ENCODE measurements around the gene SBSN. TPM values are rescaled to one million over a fixed set of nuclear protein-coding genes. Genes with fewer than 3 reads are reported as not detected.

Gene SBSN
- total RNA-seq, 2 donors from 2014 or later = not detected

- no peak overlapping the region for H3K27ac Mint-ChIP-seq
Measured at GRCh38 chr19:35514282-35514809, 13.8 kb downstream of the SBSN start.

GRCh38 chr19:35513628-35514281 is 14.4 kb downstream of the SBSN start, which contains the start of gene DMKN:
TSS of gene DMKN (minus strand) at chr19:35513649. CDS start at chr19:35513475, 174 bp downstream.
- peaks cover 41% of the 10 kb centered on the region for H3K27me3 Mint-ChIP-seq
- no peak within 1 kb of the TSS for H3K27ac Mint-ChIP-seq
- DNase-seq (no peak), ATAC-seq (no peak)
- peaks cover 2% of the 10 kb centered on the region for H3K36me3 Mint-ChIP-seq (ENCODE audit: low read depth)
- no peak within 1 kb of the TSS for H3K4me3 Mint-ChIP-seq
- peaks cover 12% of the 10 kb centered on the region for H3K4me1 Mint-ChIP-seq
- no peaks in the 10 kb centered on the region for H3K9me3 ChIP-seq (ENCODE audit: control insufficient read depth, low read length, poor library complexity, severe bottlenecking)

More at GRCh38 chr19:35514282-35514809, 13.8 kb downstream of the SBSN start:
- Mint-ChIP-seq H3K4me1 (peaks cover 11% of the 10 kb centered on the region), H3K4me3 (no peak overlapping the region), H3K36me3 (ENCODE audit: low read depth) (peaks cover 2% of the 10 kb centered on the region), H3K27me3 (peaks cover 44% of the 10 kb centered on the region)
- DNase-seq = no peak
- ATAC-seq = no peak
- H3K9me3 ChIP-seq (ENCODE audit: control insufficient read depth, low read length, poor library complexity, severe bottlenecking) = no peaks in the 10 kb centered on the region

- Mint-ChIP-seq H3K27me3 (peaks cover 43% of the 10 kb centered on the region), H3K4me1 (peaks cover 12% of the 10 kb centered on the region), H3K36me3 (ENCODE audit: low read depth) (peaks cover 2% of the 10 kb centered on the region), H3K27ac (no peak overlapping the region), H3K4me3 (no peak overlapping the region)
- DNase-seq (no peak), ATAC-seq (no peak)
- no peaks in the 10 kb centered on the region for H3K9me3 ChIP-seq (ENCODE audit: control insufficient read depth, low read length, poor library complexity, severe bottlenecking)
Measured at GRCh38 chr19:35512831-35513627, 15.1 kb downstream of the SBSN start.

- no peaks in the 10 kb centered on the region for H3K9me3 ChIP-seq (ENCODE audit: control insufficient read depth, low read length, poor library complexity, severe bottlenecking)
- ATAC-seq (no peak), DNase-seq (no peak)
- H3K4me3 Mint-ChIP-seq = peak overlapping the region; percentile 59
- no peaks in the 10 kb centered on the region for H3K36me3 Mint-ChIP-seq (ENCODE audit: low read depth)
- peaks cover 12% of the 10 kb centered on the region for H3K4me1 Mint-ChIP-seq
- H3K27me3 Mint-ChIP-seq = peaks cover 44% of the 10 kb centered on the region
- no peak overlapping the region for H3K27ac Mint-ChIP-seq
Measured at GRCh38 chr19:35511337-35511736, 16.8 kb downstream of the SBSN start.

GRCh38 chr19:35510626-35510964 is 17.5 kb downstream of the SBSN start:
- Mint-ChIP-seq H3K27ac (peak overlapping the region; percentile 80), H3K27me3 (peaks cover 48% of the 10 kb centered on the region), H3K36me3 (ENCODE audit: low read depth) (no peaks in the 10 kb centered on the region), H3K4me3 (peak overlapping the region; percentile 78), H3K4me1 (peaks cover 14% of the 10 kb centered on the region)
- no peaks in the 10 kb centered on the region for H3K9me3 ChIP-seq (ENCODE audit: control insufficient read depth, low read length, poor library complexity, severe bottlenecking)
- ATAC-seq = no peak
- DNase-seq = no peak

GRCh38 chr19:35509861-35510625 is 18.1 kb downstream of the SBSN start:
- no peaks in the 10 kb centered on the region for H3K9me3 ChIP-seq (ENCODE audit: control insufficient read depth, low read length, poor library complexity, severe bottlenecking)
- Mint-ChIP-seq H3K27ac (peak overlapping the region; percentile 80), H3K4me1 (peaks cover 14% of the 10 kb centered on the region), H3K4me3 (peak overlapping the region; percentile 78), H3K36me3 (ENCODE audit: low read depth) (no peaks in the 10 kb centered on the region), H3K27me3 (peaks cover 50% of the 10 kb centered on the region)
- DNase-seq (peak; percentile 53 to 70 (median 63)), ATAC-seq (peak; percentile 80)

GRCh38 chr19:35509018-35509652 is 19.0 kb downstream of the SBSN start:
- DNase-seq (no peak), ATAC-seq (peak; percentile 72)
- H3K9me3 ChIP-seq (ENCODE audit: control insufficient read depth, low read length, poor library complexity, severe bottlenecking) = no peaks in the 10 kb centered on the region
- H3K27ac Mint-ChIP-seq = peak overlapping the region; percentile 80
- H3K4me1 Mint-ChIP-seq = peaks cover 11% of the 10 kb centered on the region
- no peaks in the 10 kb centered on the region for H3K36me3 Mint-ChIP-seq (ENCODE audit: low read depth)
- peak overlapping the region; percentile 78 for H3K4me3 Mint-ChIP-seq
- H3K27me3 Mint-ChIP-seq = peaks cover 50% of the 10 kb centered on the region

- Mint-ChIP-seq H3K27me3 (peaks cover 43% of the 10 kb centered on the region), H3K36me3 (ENCODE audit: low read depth) (no peaks in the 10 kb centered on the region), H3K27ac (no peak overlapping the region), H3K4me1 (peaks cover 13% of the 10 kb centered on the region), H3K4me3 (no peak overlapping the region)
- no peaks in the 10 kb centered on the region for H3K9me3 ChIP-seq (ENCODE audit: control insufficient read depth, low read length, poor library complexity, severe bottlenecking)
- DNase-seq (no peak), ATAC-seq (no peak)
Measured at GRCh38 chr19:35508129-35508528, 20.0 kb downstream of the SBSN start.

GRCh38 chr19:35507561-35507960 is 20.6 kb downstream of the SBSN start:
- no peaks in the 10 kb centered on the region for H3K9me3 ChIP-seq (ENCODE audit: control insufficient read depth, low read length, poor library complexity, severe bottlenecking)
- ATAC-seq (no peak), DNase-seq (no peak)
- no peak overlapping the region for H3K4me3 Mint-ChIP-seq
- no peaks in the 10 kb centered on the region for H3K36me3 Mint-ChIP-seq (ENCODE audit: low read depth)
- H3K27me3 Mint-ChIP-seq = peaks cover 43% of the 10 kb centered on the region
- peaks cover 13% of the 10 kb centered on the region for H3K4me1 Mint-ChIP-seq
- H3K27ac Mint-ChIP-seq = no peak overlapping the region

GRCh38 chr19:35506011-35506410 is 22.1 kb downstream of the SBSN start:
- H3K27ac Mint-ChIP-seq = no peak overlapping the region
- ATAC-seq (no peak), DNase-seq (no peak)
- H3K27me3 Mint-ChIP-seq = peaks cover 47% of the 10 kb centered on the region
- H3K4me1 Mint-ChIP-seq = peaks cover 17% of the 10 kb centered on the region
- no peaks in the 10 kb centered on the region for H3K9me3 ChIP-seq (ENCODE audit: control insufficient read depth, low read length, poor library complexity, severe bottlenecking)
- no peak overlapping the region for H3K4me3 Mint-ChIP-seq
- H3K36me3 Mint-ChIP-seq (ENCODE audit: low read depth) = peaks cover 3% of the 10 kb centered on the region

GRCh38 chr19:35502751-35503150 is 25.4 kb downstream of the SBSN start:
- H3K9me3 ChIP-seq (ENCODE audit: control insufficient read depth, low read length, poor library complexity, severe bottlenecking) = no peaks in the 10 kb centered on the region
- ATAC-seq = no peak
- Mint-ChIP-seq H3K4me1 (peaks cover 9% of the 10 kb centered on the region), H3K27me3 (peaks cover 54% of the 10 kb centered on the region), H3K27ac (no peak overlapping the region), H3K4me3 (no peak overlapping the region), H3K36me3 (ENCODE audit: low read depth) (peaks cover 3% of the 10 kb centered on the region)
- no peak for DNase-seq

- H3K9me3 ChIP-seq (ENCODE audit: control insufficient read depth, low read length, poor library complexity, severe bottlenecking) = no peaks in the 10 kb centered on the region
- Mint-ChIP-seq H3K27ac (no peak overlapping the region), H3K36me3 (ENCODE audit: low read depth) (peaks cover 3% of the 10 kb centered on the region), H3K4me3 (no peak overlapping the region), H3K27me3 (peaks cover 51% of the 10 kb centered on the region), H3K4me1 (peaks cover 12% of the 10 kb centered on the region)
- DNase-seq = no peak
- no peak for ATAC-seq
Measured at GRCh38 chr19:35501684-35502083, 26.4 kb downstream of the SBSN start.
